Trophoblast cell (in vitro differentiated cells and primary cell): ENCODE results near the gene TSEN54.
A peak's percentile ranks its signal among the peaks of the same experiment; 100 is the strongest.

Source experiments
- DNase-seq, 2 donors: peaks; one replicate each; pipeline ENCODE4 v3.0.0-alpha.2; 2016
- H2AFZ ChIP-seq: 2 replicates; pipeline ENCODE4 v1.6.1; 2013; ENCODE audit warnings: low read length, moderate library complexity, mild to moderate bottlenecking; ENCODE audit not compliant: insufficient read depth, poor library complexity
- H2AK5ac ChIP-seq: 2 replicates; pipeline ENCODE4 v1.6.1; 2013; ENCODE audit warnings: mild to moderate bottlenecking, low read length
- H2BK120ac ChIP-seq: 2 replicates; pipeline ENCODE4 v1.6.1; 2013; ENCODE audit warnings: low read length, mild to moderate bottlenecking, moderate library complexity; ENCODE audit not compliant: insufficient read depth, poor library complexity
- H2BK12ac ChIP-seq: 2 replicates; pipeline ENCODE4 v1.6.1; 2013; ENCODE audit warnings: mild to moderate bottlenecking, low read length, moderate library complexity
- H2BK5ac ChIP-seq: 2 replicates; pipeline ENCODE4 v1.6.1; 2013; ENCODE audit warnings: low read length, low read depth, moderate library complexity, mild to moderate bottlenecking; ENCODE audit not compliant: poor library complexity
- H3K14ac ChIP-seq: 2 replicates; pipeline ENCODE4 v1.6.1; 2013; ENCODE audit warnings: mild to moderate bottlenecking, low read length
- H3K18ac ChIP-seq: 2 replicates; pipeline ENCODE4 v1.6.1; 2013; ENCODE audit warnings: mild to moderate bottlenecking, low read length
- H3K23ac ChIP-seq: 2 replicates; pipeline ENCODE4 v1.6.1; 2013; ENCODE audit warnings: low read length
- H3K27ac ChIP-seq: 2 replicates; pipeline ENCODE4 v1.5.1; 2013; ENCODE audit warnings: low read depth, mild to moderate bottlenecking, inconsistent platforms, low read length, moderate library complexity
- H3K27me3 ChIP-seq: 2 replicates; pipeline ENCODE4 v1.6.1; 2013; ENCODE audit warnings: inconsistent platforms, mild to moderate bottlenecking, low read length, moderate library complexity; ENCODE audit not compliant: insufficient read depth
- H3K36me3 ChIP-seq, 2 experiments: 1 replicate in 1 of 2; 2 replicates in 1 of 2; pipeline ENCODE4 v1.6.1; 2013; ENCODE audit warnings: low read length in 2 of 2, mild to moderate bottlenecking in 2 of 2, moderate library complexity in 1 of 2; ENCODE audit not compliant: insufficient read depth in 2 of 2, control insufficient read depth in 1 of 2
- H3K4ac ChIP-seq: 2 replicates; pipeline ENCODE4 v1.6.1; 2013; ENCODE audit warnings: low read depth, mild to moderate bottlenecking, low read length, moderate library complexity
- H3K4me1 ChIP-seq, 2 experiments: 1 replicate in 1 of 2; 2 replicates in 1 of 2; pipeline ENCODE4 v1.6.1; 2013; ENCODE audit warnings: low read length in 2 of 2, mild to moderate bottlenecking in 2 of 2, moderate library complexity in 1 of 2; ENCODE audit not compliant: insufficient read depth in 2 of 2, control insufficient read depth in 1 of 2
- H3K4me2 ChIP-seq: 2 replicates; pipeline ENCODE4 v1.6.1; 2013; ENCODE audit warnings: inconsistent platforms, mild to moderate bottlenecking, low read length, moderate library complexity
- H3K4me3 ChIP-seq: 2 replicates; pipeline ENCODE4 v1.5.1; 2013; ENCODE audit warnings: mild to moderate bottlenecking, low read depth, low read length, inconsistent platforms
- H3K79me1 ChIP-seq: one replicate; pipeline ENCODE4 v1.6.1; 2013; ENCODE audit warnings: low read length
- H3K79me2 ChIP-seq: 2 replicates; pipeline ENCODE4 v1.6.1; 2013; ENCODE audit warnings: low read length, mild to moderate bottlenecking; ENCODE audit not compliant: control insufficient read depth, insufficient read depth, poor library complexity
- H3K9ac ChIP-seq: 2 replicates; pipeline ENCODE4 v1.6.1; 2013; ENCODE audit warnings: mild to moderate bottlenecking, low read length
- H3K9me3 ChIP-seq: 2 replicates; pipeline ENCODE4 v1.6.1; 2013; ENCODE audit warnings: low read depth, mild to moderate bottlenecking, control low read depth, inconsistent platforms, low read length; ENCODE audit not compliant: insufficient read depth
- H4K12ac ChIP-seq: 2 replicates; pipeline ENCODE4 v1.6.1; 2013; ENCODE audit warnings: low read depth, mild to moderate bottlenecking, low read length, moderate library complexity
- H4K8ac ChIP-seq: 2 replicates; pipeline ENCODE4 v1.6.1; 2013; ENCODE audit warnings: low read depth, mild to moderate bottlenecking, low read length, moderate library complexity
- H4K91ac ChIP-seq: one replicate; pipeline ENCODE4 v1.6.1; 2013; ENCODE audit warnings: low read depth, mild to moderate bottlenecking, low read length, moderate library complexity
- WGBS: extraction: QIAGEN DNeasy Blood & Tissue Kit; methylation state at CpG from one replicate; pipeline ENCODE4 v1.1.7; 2013; ENCODE audit warnings: missing lambda C conversion rate; ENCODE audit not compliant: insufficient read length, insufficient coverage; ENCODE audit errors: extremely low coverage; 5-methylcytosine and 5-hydroxymethylcytosine counted together

TSEN54 gene

DNA sequence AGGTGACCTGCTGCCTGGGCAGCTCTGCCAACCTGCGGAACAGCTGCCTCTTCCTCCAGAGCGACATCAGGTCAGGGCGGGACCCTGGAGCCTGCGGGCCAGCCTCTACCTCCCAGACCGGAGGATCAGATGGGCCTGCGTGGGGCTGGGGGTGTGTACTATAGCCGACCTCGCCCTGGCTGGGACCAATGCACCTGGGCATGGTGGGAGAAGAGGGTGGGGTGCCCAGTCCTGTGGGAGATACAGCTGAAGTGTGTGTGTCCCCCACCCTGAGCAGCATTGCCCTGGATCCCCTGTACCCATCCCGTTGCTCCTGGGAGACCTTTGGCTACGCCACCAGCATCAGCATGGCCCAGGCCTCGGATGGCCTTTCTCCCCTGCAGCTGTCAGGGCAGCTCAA lies 20.3 kb upstream of the TSEN54 start:
- no peak overlapping the region for H3K4me2 ChIP-seq
- no peak overlapping the region for H2AK5ac ChIP-seq
- no peaks in the 10 kb centered on the region for H3K4me1 ChIP-seq
- H2BK120ac ChIP-seq = no peak overlapping the region
- H3K27me3 ChIP-seq = no peaks in the 10 kb centered on the region
- H3K36me3 ChIP-seq = peaks cover 94 to 95% of the 10 kb centered on the region in 2 experiments
- H3K4ac ChIP-seq = no peak overlapping the region
- no peak overlapping the region for H3K27ac ChIP-seq
- no peak overlapping the region for H2AFZ ChIP-seq
- H3K23ac ChIP-seq = no peak overlapping the region
- WGBS = no CpG with 5 or more reads among the region's 11 CpGs
- no peaks in the 10 kb centered on the region for H3K79me1 ChIP-seq
- H2BK5ac ChIP-seq = no peak overlapping the region
- no peak overlapping the region for H2BK12ac ChIP-seq
- no peak overlapping the region for H3K18ac ChIP-seq
- H3K14ac ChIP-seq = no peak overlapping the region
- no peak overlapping the region for H4K12ac ChIP-seq
- no peak overlapping the region for H4K8ac ChIP-seq
- peaks cover 2% of the 10 kb centered on the region for H3K9me3 ChIP-seq
- H4K91ac ChIP-seq = no peak overlapping the region
- H3K79me2 ChIP-seq = no peaks in the 10 kb centered on the region
- H3K4me3 ChIP-seq = no peak overlapping the region
- no peak for DNase-seq
- no peak overlapping the region for H3K9ac ChIP-seq

DNA sequence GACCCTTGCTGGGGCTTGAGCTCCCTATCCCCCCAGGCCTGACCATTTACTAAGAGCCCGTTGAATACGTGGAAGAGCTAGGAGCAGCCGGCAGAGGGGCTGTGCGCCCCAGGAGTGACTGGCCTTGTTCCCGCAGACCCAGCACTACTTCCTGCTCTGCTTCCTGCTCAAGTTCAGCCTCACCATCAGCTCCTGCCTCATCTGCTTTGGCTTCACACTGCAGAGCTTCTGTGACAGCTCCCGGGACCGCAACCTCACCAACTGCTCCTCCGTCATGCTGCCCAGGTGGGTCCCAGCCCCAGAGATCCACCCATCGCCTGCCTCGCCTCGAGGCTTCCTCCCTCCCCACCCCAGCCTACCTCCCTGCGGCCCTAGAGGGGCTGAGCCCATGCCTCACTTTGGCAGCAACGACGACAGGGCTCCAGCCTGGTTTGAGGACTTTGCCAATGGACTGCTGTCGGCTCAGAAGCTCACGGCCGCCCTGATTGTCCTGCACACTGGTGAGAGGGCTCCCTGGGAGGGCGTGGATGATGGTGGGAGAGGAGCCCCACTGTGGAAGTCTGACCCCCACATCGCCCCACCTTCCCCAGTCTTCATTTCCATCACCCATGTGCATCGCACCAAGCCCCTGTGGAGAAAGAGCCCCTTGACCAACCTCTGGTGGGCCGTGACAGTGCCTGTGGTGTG lies 18.1 kb upstream of the TSEN54 start:
- H2BK12ac ChIP-seq = no peak overlapping the region
- no peak overlapping the region for H3K14ac ChIP-seq
- DNase-seq = no peak
- peaks cover 88 to 89% of the 10 kb centered on the region in 2 experiments for H3K36me3 ChIP-seq
- H3K9ac ChIP-seq = no peak overlapping the region
- no peak overlapping the region for H4K8ac ChIP-seq
- no peak overlapping the region for H3K27ac ChIP-seq
- no peak overlapping the region for H3K4ac ChIP-seq
- no peak overlapping the region for H2AK5ac ChIP-seq
- no peak overlapping the region for H3K18ac ChIP-seq
- H3K27me3 ChIP-seq = no peaks in the 10 kb centered on the region
- H2AFZ ChIP-seq = no peak overlapping the region
- H2BK120ac ChIP-seq = no peak overlapping the region
- H3K79me1 ChIP-seq = no peaks in the 10 kb centered on the region
- H3K79me2 ChIP-seq = no peaks in the 10 kb centered on the region
- H3K4me2 ChIP-seq = no peak overlapping the region
- H4K12ac ChIP-seq = no peak overlapping the region
- H2BK5ac ChIP-seq = no peak overlapping the region
- H3K4me1 ChIP-seq = no peaks in the 10 kb centered on the region
- H4K91ac ChIP-seq = no peak overlapping the region
- no CpG with 5 or more reads among the region's 21 CpGs for WGBS
- no peak overlapping the region for H3K23ac ChIP-seq
- H3K4me3 ChIP-seq = no peak overlapping the region
- peaks cover 2% of the 10 kb centered on the region for H3K9me3 ChIP-seq

DNA sequence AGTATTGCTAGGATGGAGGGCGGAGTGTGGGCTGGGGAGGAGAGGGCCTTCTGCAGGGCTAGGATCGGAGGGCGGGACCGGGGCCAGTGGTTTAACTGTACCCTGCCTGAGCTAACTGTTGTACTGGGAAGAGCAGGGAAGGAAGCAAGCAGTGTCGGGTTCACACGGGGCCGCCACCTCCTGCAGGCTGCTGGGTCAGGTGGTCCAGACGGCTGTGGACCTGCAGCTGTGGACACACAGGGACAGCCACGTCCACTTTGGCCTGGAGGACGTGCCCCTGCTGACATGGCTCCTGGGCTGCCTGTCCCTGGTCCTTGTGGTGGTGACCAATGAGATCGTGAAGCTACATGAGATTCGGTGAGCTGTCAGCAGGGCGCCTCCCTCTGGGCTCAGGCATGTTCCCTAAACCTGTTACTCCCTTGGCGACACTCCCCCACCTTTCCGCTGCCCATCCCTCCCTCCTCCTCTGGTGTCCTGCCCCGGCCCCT lies 17.6 kb upstream of the TSEN54 start:
- Histone ChIP-seq H3K4me1 (no peaks in the 10 kb centered on the region), H3K4me3 (no peak overlapping the region), H4K91ac (no peak overlapping the region), H4K12ac (no peak overlapping the region), H2AK5ac (no peak overlapping the region), H3K4me2 (no peak overlapping the region), H3K14ac (no peak overlapping the region), H3K27ac (no peak overlapping the region), H3K18ac (no peak overlapping the region), H4K8ac (no peak overlapping the region), H3K4ac (no peak overlapping the region), H3K9me3 (peaks cover 4% of the 10 kb centered on the region), H3K9ac (no peak overlapping the region), H3K79me2 (no peaks in the 10 kb centered on the region), H2BK12ac (no peak overlapping the region), H3K79me1 (no peaks in the 10 kb centered on the region), H3K27me3 (no peaks in the 10 kb centered on the region), H2BK5ac (no peak overlapping the region), H3K23ac (no peak overlapping the region), H3K36me3 (peaks cover 87% of the 10 kb centered on the region in 2 experiments), H2BK120ac (no peak overlapping the region), H2AFZ (no peak overlapping the region)
- WGBS = no CpG with 5 or more reads among the region's 16 CpGs
- peak in 1 of 2 donors; percentile 14 for DNase-seq

DNA sequence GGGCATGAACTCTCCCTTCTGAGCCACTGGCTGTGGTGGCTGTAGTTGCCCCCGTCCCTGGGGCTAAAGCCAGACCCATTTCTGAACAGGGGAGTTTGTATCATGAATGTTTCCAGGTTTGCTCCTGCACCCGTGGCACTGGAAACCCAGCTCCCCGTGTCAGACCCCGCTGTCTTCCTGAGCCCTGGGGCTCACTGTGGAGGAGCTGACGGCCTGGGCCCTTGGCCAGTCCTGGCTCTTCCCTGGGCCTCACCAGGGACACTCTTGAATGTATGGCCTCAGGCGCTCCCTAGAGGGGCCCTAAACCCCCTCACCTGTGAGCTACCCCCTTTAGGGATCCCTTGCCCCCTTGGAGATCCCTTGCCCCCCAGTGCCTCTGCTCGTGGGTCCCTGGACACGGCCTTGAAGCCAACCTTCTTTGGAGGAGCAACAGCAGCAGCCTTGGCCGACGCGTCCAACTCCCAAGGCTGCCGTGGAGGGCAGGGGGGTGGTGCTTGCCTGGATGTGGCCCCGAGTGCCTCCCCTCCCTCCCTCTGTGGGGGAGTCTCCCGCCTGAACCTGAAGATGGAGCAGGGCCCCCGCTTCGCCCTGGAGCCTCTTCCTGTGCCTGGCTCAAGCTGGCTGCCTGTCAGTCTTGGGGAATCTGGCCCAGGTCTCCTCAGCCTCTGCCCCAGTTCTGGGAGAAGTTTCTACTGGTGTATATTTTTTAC lies 16.9 kb upstream of the TSEN54 start:
- Histone ChIP-seq H4K91ac (no peak overlapping the region), H3K79me2 (no peaks in the 10 kb centered on the region), H2AFZ (no peak overlapping the region), H2BK5ac (no peak overlapping the region), H2AK5ac (no peak overlapping the region), H2BK120ac (no peak overlapping the region), H3K14ac (no peak overlapping the region), H3K79me1 (no peaks in the 10 kb centered on the region), H3K27me3 (no peaks in the 10 kb centered on the region), H4K12ac (no peak overlapping the region), H3K4ac (no peak overlapping the region), H3K9me3 (peaks cover 4% of the 10 kb centered on the region), H4K8ac (no peak overlapping the region), H3K4me2 (no peak overlapping the region), H3K36me3 (peaks cover 84 to 86% of the 10 kb centered on the region in 2 experiments), H3K23ac (no peak overlapping the region), H3K4me1 (no peaks in the 10 kb centered on the region), H3K27ac (no peak overlapping the region), H3K4me3 (no peak overlapping the region), H2BK12ac (no peak overlapping the region), H3K18ac (no peak overlapping the region), H3K9ac (no peak overlapping the region)
- WGBS = no CpG with 5 or more reads among the region's 16 CpGs
- DNase-seq = no peak
